OCI-LY3 (cell line): ENCODE data around the gene ATG9B.

Experiments
- CTCF ChIP-seq: fragments of 200-600, 300-600 bp; sonication (generic); IDR thresholded peaks from 2 replicates; pipeline ENCODE4 v1.5.1; 2014; ENCODE audit warnings: antibody characterized with exemption, low read length, low read depth
- EZH2phosphoT487 ChIP-seq: fragments of 200-600 bp; shearing (Covaris generic); IDR thresholded peaks from 2 replicates; pipeline ENCODE4 v1.6.1; 2018; ENCODE audit warnings: antibody characterized with exemption, mixed run types, low read depth

- TF ChIP-seq CTCF, result no peak
- no peak for TF ChIP-seq EZH2phosphoT487
Observed at GRCh38 chr7:150975536-150976319, 48.6 kb downstream of the ATG9B start.
